C1 segment of cervical spinal cord (tissue), 14 donors: Measurements from ENCODE around the gene GMCL2.

Experiments used
- DNase-seq, 14 donors: peaks; one replicate each; lab custom pipeline; 2025; lab: John Stamatoyannopoulos, UW

Gene GMCL2

GRCh38 chr5:178143901-178144300, 43.3 kb downstream of the GMCL2 start:
- DNase-seq = no peak

DNA sequence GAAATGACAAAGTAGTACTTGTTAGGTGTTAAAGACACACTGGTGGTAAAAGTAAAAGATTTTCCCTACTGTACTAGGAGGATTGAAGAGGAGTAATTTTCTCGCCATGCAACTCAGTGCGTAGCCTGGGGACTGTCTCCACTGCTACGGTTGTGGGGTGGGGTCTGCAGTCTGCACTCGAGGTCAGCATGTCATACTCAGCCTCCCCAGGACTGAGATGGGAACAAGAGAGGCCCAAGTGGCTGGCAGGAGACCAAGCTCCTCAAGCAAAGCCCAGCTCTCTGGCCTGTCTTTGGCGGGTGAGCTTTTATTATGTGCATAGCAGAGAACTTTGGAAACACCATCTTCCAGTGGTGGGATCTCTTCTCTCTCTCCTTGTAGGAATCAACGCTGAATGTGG, 43.9 kb downstream of the GMCL2 start:
- no peak for DNase-seq

DNA sequence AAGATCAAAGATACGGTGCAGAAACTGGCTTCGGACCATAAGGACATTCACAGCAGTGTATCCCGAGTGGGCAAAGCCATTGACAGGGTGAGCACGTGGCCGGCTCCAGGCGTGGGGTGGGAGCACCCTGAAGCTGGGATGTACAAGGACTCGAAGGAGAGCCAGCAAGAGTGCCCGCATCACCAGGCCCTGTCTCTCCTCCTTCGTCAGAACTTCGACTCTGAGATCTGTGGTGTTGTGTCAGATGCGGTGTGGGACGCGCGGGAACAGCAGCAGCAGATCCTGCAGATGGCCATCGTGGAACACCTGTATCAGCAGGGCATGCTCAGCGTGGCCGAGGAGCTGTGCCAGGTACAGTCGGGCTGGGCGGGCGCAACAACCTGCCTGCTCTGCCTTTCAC, 44.5 kb downstream of the GMCL2 start:
- no peak for DNase-seq

DNA sequence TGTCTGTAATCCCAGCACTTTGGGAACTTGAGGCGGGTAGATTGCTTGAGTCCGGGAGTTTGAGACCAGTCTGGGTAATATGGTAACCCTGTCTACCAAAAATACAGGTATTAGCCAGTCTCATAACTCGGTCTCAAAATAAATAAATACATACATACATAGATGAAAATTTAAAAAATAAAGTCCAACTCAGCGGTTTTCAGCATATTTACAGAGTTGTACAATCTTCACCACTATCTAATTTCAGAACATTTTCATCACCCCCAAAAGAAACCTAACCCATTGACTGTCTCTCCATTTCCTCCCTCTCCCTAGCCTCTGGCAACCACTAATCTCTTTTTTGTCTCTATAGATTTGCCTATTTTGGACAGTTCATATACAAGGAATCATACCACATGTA, 45.6 kb downstream of the GMCL2 start:
- no peak for DNase-seq

GRCh38 chr5:178137991-178138390, 49.2 kb downstream of the GMCL2 start:
- DNase-seq = no peak

GRCh38 chr5:178136990-178137389, 50.2 kb downstream of the GMCL2 start:
- DNase-seq = no peak
